Esophagus squamous epithelium (tissue), 4 donors: Measurements from ENCODE around the gene CDON.

Experiments
- CTCF ChIP-seq, 6 experiments: fragments of 450-650 bp in 4 of 6; fragments of 200-600 bp in 2 of 6; sonication (generic) in 2 of 6; IDR thresholded peaks; one replicate each; pipeline ENCODE4 v1.5.1; 2016 to 2019; ENCODE audit warnings: antibody characterized with exemption in 6 of 6, mild to moderate bottlenecking in 4 of 6, moderate library complexity in 4 of 6
- POLR2A ChIP-seq, 4 donors: fragments of 450-650 bp; IDR thresholded peaks; one replicate each; pipeline ENCODE4 v1.6.1; 2017; ENCODE audit warnings: antibody characterized with exemption in 4 of 4, mild to moderate bottlenecking in 4 of 4, moderate library complexity in 3 of 4

- TF ChIP-seq CTCF (IDR thresholded peaks at IDR 0.05), result no peak
- TF ChIP-seq POLR2A (IDR thresholded peaks at IDR 0.05), result no peak
These were observed 51.4 kb downstream of the CDON start for GRCh38 chr11:126011265-126011664.
